ENCODE results near the gene CAPN11. TPM values are rescaled to one million over a fixed set of nuclear protein-coding genes. Genes with fewer than 3 reads are reported as not detected.
A peak's percentile ranks its signal among the peaks of the same experiment; 100 is the strongest.

CAPN11 gene
- total RNA-seq, 2 donors from 2014 or later: 0.39 TPM; not detected in 1

DNA sequence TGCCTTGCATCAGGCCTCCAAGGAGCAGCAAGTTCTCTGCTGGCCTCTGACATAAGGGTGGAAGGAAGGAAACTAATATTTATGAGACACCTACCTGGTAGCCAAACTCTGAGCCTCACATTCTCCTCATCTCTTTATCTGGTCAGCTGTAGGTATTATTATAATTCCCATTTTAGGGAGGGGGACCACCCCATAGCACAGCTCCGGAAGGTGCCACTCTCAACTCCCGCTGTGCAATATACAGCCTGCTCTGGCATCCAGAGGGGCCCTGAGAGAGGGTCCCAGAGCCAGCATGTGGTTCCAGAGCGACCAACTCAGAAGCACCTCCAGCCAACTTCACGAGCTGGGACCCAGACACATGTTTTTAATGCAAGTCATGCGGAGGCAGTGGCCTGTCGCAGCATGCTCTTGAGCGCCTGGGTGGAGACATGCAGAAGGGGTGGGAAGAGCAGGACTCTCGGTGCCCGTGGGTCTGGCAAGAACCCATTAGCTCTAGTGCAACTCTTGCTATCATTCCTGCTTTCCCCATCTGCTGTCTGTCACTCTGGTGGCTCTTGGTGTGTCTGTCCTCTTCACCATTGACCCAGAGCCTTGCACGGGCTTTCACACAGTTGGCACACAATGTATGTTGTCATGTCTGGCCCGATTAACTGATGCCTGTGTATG, 43.2 kb downstream of the CAPN11 start:
- no peaks in the 10 kb centered on the region for H3K4me1 Mint-ChIP-seq (ENCODE audit: low read depth)
- H3K36me3 Mint-ChIP-seq (ENCODE audit: insufficient read depth in 2 of 2): no peaks in the 10 kb centered on the region
- DNase-seq: no peak
- no peak for ATAC-seq (replicated peaks in 1 of 2)
- no peak overlapping the region for H3K27ac Mint-ChIP-seq
- no peaks in the 10 kb centered on the region for H3K9me3 Mint-ChIP-seq
- peaks cover 5% of the 10 kb centered on the region for H3K27me3 Mint-ChIP-seq (ENCODE audit: low read depth)
- no peak overlapping the region for H3K4me3 Mint-ChIP-seq

DNA sequence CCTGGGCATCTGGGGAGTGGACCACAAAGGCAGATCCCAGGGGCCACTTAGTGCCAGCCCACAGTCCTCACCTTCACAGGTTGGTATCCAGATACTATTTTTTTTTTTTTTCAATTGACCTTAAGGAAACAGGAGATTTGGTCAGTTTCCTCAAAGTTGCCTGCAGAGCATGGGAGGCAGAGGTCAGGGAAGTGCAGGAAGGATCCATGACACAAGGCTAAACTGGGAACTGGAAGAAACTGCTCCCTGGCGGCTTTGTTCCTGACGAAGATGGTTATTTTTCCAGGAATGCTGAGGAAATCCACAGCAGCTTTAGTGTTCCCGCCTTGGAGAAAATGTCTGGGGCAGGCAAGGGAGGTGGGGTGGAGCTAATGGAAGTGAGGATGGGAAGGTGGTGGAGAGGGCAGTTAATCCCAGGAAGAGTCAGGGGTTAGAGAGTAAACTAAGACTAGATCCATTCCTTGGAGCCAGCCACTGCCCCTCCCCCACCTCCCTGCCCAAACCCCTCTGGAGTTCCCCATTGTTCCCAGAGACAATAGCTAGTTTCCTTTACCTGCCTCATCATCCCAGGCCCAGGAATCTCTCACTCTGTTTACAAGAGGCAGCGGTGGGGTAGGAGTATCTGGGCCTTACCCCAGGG, 43.8 kb downstream of the CAPN11 start:
- no peak overlapping the region for H3K4me3 Mint-ChIP-seq
- peaks cover 5% of the 10 kb centered on the region for H3K27me3 Mint-ChIP-seq (ENCODE audit: low read depth)
- H3K4me1 Mint-ChIP-seq (ENCODE audit: low read depth): no peaks in the 10 kb centered on the region
- no peaks in the 10 kb centered on the region for H3K36me3 Mint-ChIP-seq (ENCODE audit: insufficient read depth in 2 of 2)
- no peak for ATAC-seq (replicated peaks in 1 of 2)
- no peak for DNase-seq
- H3K27ac Mint-ChIP-seq: no peak overlapping the region
- no peaks in the 10 kb centered on the region for H3K9me3 Mint-ChIP-seq

DNA sequence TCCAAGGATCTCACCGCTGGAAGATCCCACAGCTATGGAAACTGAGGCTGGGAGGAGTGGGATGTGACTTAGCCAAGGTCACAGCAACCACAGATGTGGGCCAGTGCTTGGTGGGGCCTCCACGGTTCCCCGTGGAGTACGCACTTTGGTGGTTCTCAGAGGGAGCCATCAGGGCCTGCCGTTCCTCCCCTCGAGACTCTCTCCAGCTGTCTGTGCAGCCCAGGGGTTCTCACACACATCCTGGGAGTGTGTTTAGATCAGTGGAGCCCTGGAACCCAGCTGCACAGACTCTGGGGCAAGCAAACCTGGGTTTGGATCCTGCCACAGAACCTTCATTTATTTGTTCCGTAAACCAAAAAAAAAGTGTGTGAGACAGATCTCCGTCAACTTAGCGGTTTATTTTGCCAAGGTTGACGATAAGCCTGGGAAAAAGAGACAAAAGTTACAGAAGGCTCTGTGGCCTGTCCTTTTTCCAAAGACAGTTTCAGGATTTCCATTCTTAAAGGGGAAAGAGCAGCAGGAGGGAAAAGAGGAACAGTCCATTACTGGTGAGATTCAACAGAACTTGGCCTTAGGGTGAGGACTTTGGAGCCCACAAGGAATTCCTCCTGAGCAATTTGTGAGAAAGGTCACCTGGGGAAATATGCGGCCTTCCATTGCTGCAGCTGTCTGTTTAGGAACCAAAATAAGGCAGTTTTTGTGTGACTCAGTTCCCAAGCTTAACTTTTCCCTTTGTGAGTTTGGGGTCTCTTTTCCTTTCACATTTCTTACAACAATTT, 44.5 kb downstream of the CAPN11 start:
- DNase-seq (no peak), ATAC-seq (replicated peaks in 1 of 2) (no peak)
- H3K4me1 Mint-ChIP-seq (ENCODE audit: low read depth): no peaks in the 10 kb centered on the region
- H3K36me3 Mint-ChIP-seq (ENCODE audit: insufficient read depth in 2 of 2): no peaks in the 10 kb centered on the region
- H3K27ac Mint-ChIP-seq: no peak overlapping the region
- H3K4me3 Mint-ChIP-seq: no peak overlapping the region
- H3K27me3 Mint-ChIP-seq (ENCODE audit: low read depth): peaks cover 7% of the 10 kb centered on the region
- no peaks in the 10 kb centered on the region for H3K9me3 Mint-ChIP-seq

DNA sequence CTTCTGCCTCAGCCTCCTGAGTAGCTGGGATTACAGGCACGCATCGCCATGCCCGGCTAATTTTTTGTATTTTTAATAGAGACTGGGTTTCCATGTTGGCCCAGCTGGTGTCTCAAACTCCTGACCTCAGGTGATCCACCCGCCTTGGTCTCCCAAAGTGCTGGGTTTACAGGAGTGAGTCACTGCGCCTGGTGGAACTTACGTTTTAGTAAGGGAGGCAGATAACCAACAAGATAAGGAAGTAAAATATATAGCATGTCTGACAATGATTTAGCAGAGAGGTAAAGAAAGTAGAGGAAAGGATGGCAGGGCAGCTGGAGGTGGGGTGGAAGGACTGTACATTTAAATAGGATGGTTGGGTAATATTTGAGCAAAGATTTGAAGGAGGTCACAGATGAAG, 45.3 kb downstream of the CAPN11 start:
- no peaks in the 10 kb centered on the region for H3K4me1 Mint-ChIP-seq (ENCODE audit: low read depth)
- H3K9me3 Mint-ChIP-seq: no peaks in the 10 kb centered on the region
- no peak for ATAC-seq (replicated peaks in 1 of 2)
- H3K27ac Mint-ChIP-seq: no peak overlapping the region
- no peak for DNase-seq
- H3K4me3 Mint-ChIP-seq: no peak overlapping the region
- H3K27me3 Mint-ChIP-seq (ENCODE audit: low read depth): peaks cover 15% of the 10 kb centered on the region
- H3K36me3 Mint-ChIP-seq (ENCODE audit: insufficient read depth in 2 of 2): no peaks in the 10 kb centered on the region

DNA sequence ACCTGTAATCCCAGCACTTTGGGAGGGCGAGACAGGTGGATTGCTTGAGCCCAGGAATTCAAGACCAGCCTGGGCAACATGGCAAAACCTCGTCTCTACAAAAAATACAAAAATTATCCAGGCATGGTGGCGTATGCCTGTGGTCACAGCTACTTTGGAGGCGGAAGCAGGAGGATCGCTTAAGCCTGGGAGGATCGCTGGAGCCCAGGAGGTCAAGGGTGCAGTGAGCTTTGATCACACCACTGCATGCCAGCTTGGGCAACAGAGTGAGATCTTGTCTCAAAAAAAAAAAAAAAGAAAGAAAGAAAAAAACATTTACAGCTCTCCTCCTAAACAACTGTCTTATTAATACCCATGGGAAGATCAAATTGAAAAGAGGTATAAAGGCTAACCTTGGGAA, 49.3 kb downstream of the CAPN11 start:
- H3K27me3 Mint-ChIP-seq (ENCODE audit: low read depth): peaks cover 11% of the 10 kb centered on the region
- H3K36me3 Mint-ChIP-seq (ENCODE audit: insufficient read depth in 2 of 2): no peaks in the 10 kb centered on the region
- no peak overlapping the region for H3K4me3 Mint-ChIP-seq
- H3K27ac Mint-ChIP-seq: no peak overlapping the region
- no peak for DNase-seq
- ATAC-seq (replicated peaks in 1 of 2): no peak
- no peaks in the 10 kb centered on the region for H3K9me3 Mint-ChIP-seq
- no peaks in the 10 kb centered on the region for H3K4me1 Mint-ChIP-seq (ENCODE audit: low read depth)

DNA sequence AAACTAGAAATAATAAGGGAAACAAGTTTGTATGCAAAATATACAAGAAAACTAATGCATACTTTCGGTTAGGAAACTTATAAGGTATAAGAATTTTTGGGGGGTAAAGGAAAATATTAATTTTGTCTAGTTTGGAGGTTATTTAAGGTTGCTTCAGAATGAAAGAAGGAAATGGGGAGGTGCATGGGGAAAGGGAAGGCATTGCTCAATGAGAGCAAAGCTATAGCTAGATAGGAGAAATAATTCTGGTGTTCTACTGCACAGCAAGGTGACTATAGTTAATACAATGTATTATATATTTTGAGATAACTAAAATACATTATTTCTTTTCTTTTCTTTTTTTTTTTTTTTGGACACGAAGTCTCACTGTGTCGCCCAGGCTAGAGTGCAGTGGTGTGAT, 52.7 kb downstream of the CAPN11 start:
- DNase-seq: no peak
- no peak for ATAC-seq (replicated peaks in 1 of 2)
- Mint-ChIP-seq H3K4me1 (ENCODE audit: low read depth) (no peaks in the 10 kb centered on the region), H3K4me3 (no peak overlapping the region), H3K9me3 (no peaks in the 10 kb centered on the region), H3K27me3 (ENCODE audit: low read depth) (peaks cover 19% of the 10 kb centered on the region), H3K36me3 (ENCODE audit: insufficient read depth in 2 of 2) (no peaks in the 10 kb centered on the region), H3K27ac (no peak overlapping the region)

DNA sequence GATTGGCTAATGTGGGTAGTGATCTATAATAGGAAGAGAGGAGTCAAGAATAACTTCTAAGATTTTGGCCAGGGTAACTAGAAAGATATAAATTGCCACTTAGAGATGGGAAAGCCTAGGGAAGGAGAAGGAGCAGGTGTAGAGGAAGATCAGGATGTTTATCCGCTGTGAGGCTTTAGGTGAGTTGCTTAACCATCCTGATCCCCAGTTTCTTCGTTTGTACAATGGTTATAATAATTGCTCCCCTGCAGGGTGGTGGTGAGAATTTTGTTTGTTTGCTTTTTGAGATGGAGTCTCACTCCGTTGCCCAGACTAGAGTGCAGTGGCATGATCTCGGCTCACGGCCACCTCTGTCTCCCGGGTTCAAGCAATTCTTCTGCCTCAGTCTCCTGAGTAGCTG, 55.7 kb downstream of the CAPN11 start:
- ATAC-seq (replicated peaks in 1 of 2) (no peak), DNase-seq (no peak)
- no peaks in the 10 kb centered on the region for H3K9me3 Mint-ChIP-seq
- peaks cover 4% of the 10 kb centered on the region for H3K4me1 Mint-ChIP-seq (ENCODE audit: low read depth)
- no peak overlapping the region for H3K27ac Mint-ChIP-seq
- no peak overlapping the region for H3K4me3 Mint-ChIP-seq
- no peaks in the 10 kb centered on the region for H3K36me3 Mint-ChIP-seq (ENCODE audit: insufficient read depth in 2 of 2)
- peaks cover 7% of the 10 kb centered on the region for H3K27me3 Mint-ChIP-seq (ENCODE audit: low read depth)

DNA sequence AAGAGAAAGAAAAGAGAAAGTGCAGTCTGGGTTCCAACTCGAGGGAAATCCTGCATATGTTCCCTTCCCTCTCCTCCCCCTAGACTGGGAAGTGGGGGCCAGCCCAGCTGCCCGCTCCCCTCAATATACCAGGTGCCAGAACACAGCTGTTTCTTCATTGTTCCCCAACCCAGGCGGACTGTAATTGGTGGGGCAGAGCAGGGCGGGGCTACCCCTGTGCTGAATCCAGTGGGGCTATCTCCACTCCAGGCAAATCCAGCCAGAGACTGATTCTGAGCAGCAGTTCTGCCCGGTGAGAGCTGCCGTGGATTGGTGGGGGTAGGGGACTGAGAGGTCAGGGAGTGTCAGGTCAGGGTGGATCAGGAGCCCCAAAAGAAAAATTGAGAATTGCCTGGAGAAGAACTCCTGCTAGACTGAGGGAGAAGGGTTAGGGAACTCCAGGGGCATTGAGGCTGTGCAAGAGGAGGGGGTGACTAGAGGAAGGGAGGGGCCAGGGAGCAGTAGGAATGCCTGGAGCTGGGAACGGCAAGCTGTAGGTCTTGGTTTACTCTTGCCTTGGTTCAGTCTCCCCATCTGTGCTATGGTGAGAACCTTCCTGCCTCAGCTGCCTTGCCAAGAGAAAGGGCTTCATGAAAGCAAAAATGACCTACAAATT, 58.2 kb downstream of the CAPN11 start, which contains the start of gene MYMX:
MYMX (plus strand) TSS at position 250 of the 655 bp plus-strand sequence. CDS start 546 bp downstream, outside the sequence.
- Mint-ChIP-seq H3K27me3 (ENCODE audit: low read depth) (peaks cover 7% of the 10 kb centered on the region), H3K9me3 (no peaks in the 10 kb centered on the region), H3K4me1 (ENCODE audit: low read depth) (peaks cover 14% of the 10 kb centered on the region), H3K4me3 (peak within 1 kb of the TSS in 1 of 2 donors; percentile 6), H3K36me3 (ENCODE audit: insufficient read depth in 2 of 2) (no peaks in the 10 kb centered on the region), H3K27ac (no peak within 1 kb of the TSS)
- ATAC-seq (replicated peaks in 1 of 2) (no peak), DNase-seq (no peak)

DNA sequence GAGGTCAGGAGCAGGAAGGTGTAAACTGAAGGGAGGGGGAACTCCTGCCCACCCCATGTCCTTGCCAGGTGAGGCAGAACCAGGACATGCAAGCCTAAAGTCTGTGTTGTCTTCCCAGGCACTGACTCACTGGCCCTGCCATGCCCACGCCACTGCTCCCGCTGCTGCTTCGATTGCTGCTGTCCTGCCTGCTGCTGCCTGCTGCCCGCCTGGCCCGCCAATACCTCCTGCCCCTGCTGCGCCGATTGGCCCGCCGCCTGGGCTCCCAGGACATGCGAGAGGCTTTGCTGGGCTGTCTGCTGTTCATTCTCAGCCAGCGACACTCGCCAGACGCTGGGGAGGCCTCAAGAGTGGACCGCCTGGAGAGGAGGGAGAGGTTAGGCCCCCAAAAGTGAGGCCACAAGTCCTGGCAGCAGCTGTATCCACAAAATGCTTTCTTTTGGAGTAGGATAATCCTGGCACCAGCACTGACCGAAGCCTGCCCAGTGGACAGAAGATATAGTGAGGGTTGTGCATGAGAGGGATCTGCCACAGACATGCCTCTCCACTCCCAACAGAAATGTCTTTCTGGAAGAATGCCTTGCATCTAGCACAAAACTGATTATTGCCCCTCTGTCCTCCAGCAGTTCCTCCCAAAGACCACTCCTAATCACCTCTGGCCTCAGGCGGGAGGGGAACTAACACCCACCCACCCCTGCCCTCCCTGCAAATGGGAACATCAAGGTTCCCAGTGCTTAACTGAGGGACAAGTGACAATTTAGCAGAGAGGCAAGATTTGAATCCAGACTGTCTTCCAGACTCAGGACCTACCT, 58.9 kb downstream of the CAPN11 start:
- Mint-ChIP-seq H3K9me3 (no peaks in the 10 kb centered on the region), H3K27ac (no peak overlapping the region), H3K4me1 (ENCODE audit: low read depth) (peaks cover 21% of the 10 kb centered on the region), H3K4me3 (no peak overlapping the region), H3K36me3 (ENCODE audit: insufficient read depth in 2 of 2) (no peaks in the 10 kb centered on the region), H3K27me3 (ENCODE audit: low read depth) (peaks cover 7% of the 10 kb centered on the region)
- DNase-seq (no peak), ATAC-seq (replicated peaks in 1 of 2) (no peak)

DNA sequence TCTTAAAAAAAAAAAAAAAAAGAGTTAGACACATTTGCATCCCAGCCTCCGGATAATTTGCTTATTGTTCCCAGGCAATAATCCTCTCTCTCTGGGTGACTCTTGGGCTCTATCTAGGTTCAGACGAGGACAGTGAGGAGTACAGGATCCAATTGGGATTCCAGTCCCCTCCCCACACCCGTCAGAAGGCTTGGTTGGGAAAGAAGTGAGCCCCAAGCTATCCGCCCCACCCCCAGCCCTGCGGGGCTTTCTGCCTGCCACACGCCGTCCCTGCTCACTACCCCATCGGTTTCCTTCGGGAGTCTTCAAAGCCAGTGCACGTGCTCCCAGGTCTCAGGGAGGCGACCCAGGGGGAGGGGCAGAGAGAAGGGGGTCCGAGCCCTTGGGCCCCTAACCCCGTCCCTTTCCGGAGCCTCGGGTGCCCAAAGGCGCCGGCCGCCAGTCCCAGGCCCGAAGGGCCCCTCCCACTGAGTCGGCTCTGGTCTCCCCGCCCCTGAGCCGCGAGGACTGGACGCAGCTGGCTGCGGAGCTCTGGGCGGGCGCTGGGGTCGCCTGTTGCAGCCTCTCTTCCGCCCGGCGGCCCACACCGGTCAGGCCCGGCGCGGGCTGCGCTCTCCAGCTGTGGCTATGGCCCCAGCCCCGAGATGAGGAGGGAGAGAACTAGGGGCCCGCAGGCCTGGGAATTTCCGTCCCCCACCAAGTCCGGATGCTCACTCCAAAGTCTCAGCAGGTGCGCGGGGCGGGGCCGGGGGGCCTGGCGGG, 60.6 kb downstream of the CAPN11 start:
- H3K4me3 Mint-ChIP-seq: peak overlapping the region; percentile 68 to 77
- peaks cover 3% of the 10 kb centered on the region for H3K27me3 Mint-ChIP-seq (ENCODE audit: low read depth)
- DNase-seq: peak; percentile 51 to 63
- H3K36me3 Mint-ChIP-seq (ENCODE audit: insufficient read depth in 2 of 2): no peaks in the 10 kb centered on the region
- H3K27ac Mint-ChIP-seq: no peak overlapping the region
- H3K4me1 Mint-ChIP-seq (ENCODE audit: low read depth): peaks cover 31% of the 10 kb centered on the region
- ATAC-seq (replicated peaks in 1 of 2): peak; percentile 27 to 39
- H3K9me3 Mint-ChIP-seq: no peaks in the 10 kb centered on the region

DNA sequence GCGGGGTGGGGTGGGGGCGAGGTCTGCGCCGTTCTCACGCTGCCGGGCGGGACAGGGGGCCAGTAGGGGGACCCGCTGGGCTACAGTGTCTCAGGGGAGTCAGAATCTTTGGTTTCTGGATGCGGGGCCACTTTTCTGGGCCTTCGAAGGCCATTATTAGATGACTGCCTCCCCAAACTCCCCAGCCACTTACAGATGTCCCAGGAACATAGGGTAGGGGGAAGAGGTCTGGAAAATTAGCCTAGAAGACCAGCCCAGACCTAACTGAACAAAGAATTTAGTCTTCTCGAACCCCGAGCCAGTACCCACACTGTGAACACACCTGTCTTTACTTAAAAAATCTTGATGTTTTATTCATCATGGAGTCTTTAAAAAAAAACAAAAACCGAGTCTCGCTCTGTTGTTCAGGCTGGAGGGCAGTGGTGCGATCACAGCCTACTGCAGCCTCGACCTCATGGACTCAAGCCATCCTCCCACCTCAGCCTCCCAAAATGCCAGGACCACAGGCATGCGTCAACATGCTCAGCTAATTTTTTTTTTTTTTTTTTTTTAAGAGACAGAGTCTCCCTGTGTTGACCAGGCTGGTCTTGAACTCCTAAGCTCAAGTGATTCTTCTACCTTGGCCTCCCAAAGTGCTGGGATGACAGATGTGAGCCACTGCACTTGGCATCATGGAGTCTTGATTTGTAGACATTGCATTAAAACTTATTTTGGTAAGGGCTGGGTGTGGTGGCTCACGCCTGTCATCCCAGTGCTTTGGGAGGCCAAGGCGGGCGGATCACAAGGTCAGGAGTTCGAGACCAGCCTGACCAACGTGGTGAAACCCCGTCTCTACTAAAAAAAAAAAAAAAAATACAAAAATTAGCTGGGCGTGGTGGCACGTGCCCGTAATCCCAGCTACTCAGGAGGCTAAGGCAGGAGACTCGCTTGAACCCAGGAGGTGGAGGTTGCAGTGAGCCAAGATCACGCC, 61.5 kb downstream of the CAPN11 start:
- ATAC-seq (replicated peaks in 1 of 2) (peak in 1 of 2 donors; percentile 4), DNase-seq (no peak)
- peaks cover 40% of the 10 kb centered on the region for H3K4me1 Mint-ChIP-seq (ENCODE audit: low read depth)
- no peak overlapping the region for H3K27ac Mint-ChIP-seq
- H3K4me3 Mint-ChIP-seq: peak overlapping the region; percentile 10 to 77
- H3K9me3 Mint-ChIP-seq: no peaks in the 10 kb centered on the region
- no peaks in the 10 kb centered on the region for H3K36me3 Mint-ChIP-seq (ENCODE audit: insufficient read depth in 2 of 2)
- no peaks in the 10 kb centered on the region for H3K27me3 Mint-ChIP-seq (ENCODE audit: low read depth)
